GM18909 (cell line): ENCODE data around the gene OSBPL9.
"Not testable (repeated sequence)": the region's sequence is repeated elsewhere in the genome, so short reads cannot be mapped to it uniquely, and the experiment has no call there.

ENCODE experiments used
- ATAC-seq: cut with Tn5 transposase; IDR thresholded peaks from one replicate; pipeline ENCODE4 v1.9.1; 2021; ENCODE audit warnings: mild to moderate bottlenecking; ENCODE audit not compliant: unreplicated experiment, poor library complexity

Gene OSBPL9

GRCh38 chr1:51635615-51636014, 18.7 kb downstream of the OSBPL9 start:
- no peak for ATAC-seq

- ATAC-seq, result no peak
Measured at GRCh38 chr1:51636191-51636590, 19.3 kb downstream of the OSBPL9 start.

- ATAC-seq, result no peak
Measured at GRCh38 chr1:51636764-51637522, 20.1 kb downstream of the OSBPL9 start.

- ATAC-seq, result no peak
Measured at GRCh38 chr1:51638350-51638749, 21.5 kb downstream of the OSBPL9 start.

GRCh38 chr1:51639694-51640093, 22.8 kb downstream of the OSBPL9 start:
- no peak for ATAC-seq

- ATAC-seq, result no peak
Measured at GRCh38 chr1:51641096-51641495, 24.2 kb downstream of the OSBPL9 start.

- no peak for ATAC-seq
Measured at GRCh38 chr1:51642739-51643142, 25.8 kb downstream of the OSBPL9 start.

- ATAC-seq, result no peak
Measured at GRCh38 chr1:51643362-51643761, 26.5 kb downstream of the OSBPL9 start.

- ATAC-seq, result no peak
Measured at GRCh38 chr1:51644020-51644419, 27.1 kb downstream of the OSBPL9 start.

- no peak for ATAC-seq
Measured at GRCh38 chr1:51644533-51645197, 27.8 kb downstream of the OSBPL9 start.

GRCh38 chr1:51646592-51646991, 29.7 kb downstream of the OSBPL9 start:
- not testable (repeated sequence) for ATAC-seq

DNA sequence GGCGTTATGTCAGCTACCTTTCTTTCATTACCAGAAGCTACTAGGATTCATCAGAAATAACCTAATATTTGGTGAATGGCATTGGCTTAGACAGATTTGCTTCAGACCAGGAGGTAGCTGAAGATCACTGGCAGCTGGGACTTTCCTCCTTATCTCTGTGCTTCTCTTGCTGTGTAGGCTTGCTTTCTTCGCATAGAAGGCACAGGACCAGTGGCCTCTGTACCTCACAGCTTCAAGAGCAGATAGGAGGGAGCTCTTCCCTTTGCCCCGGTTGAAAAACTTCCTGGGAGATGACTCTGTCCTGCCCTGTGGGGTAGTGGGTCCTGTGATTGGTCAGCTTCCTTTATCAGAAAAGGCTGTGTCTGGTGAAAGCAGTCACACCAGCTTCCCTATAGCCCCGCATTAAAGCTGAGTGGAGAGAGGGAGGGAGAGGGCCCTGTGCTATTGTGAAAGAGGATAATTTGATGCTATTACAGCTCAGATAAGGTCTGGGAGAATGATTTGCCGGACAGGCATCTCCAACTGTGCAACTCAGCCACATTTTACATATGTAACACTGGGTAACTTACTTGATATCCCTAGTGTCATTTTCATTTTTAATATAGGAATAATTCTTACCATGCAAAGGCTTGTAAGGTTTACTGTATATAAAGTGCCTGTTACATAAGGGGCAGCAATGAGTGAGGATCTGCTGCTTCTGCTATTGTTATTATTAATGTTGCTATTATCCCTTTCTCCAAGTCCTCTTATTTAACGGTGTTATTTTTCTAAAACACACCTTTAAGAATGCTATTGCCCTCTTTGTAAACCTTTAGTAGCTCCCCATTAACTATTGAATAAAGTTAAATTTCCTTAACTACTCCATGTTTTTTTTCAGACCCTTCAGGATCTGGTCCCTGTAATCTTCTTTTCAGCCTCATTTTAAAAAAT, 31.6 kb downstream of the OSBPL9 start:
- no peak for ATAC-seq

DNA sequence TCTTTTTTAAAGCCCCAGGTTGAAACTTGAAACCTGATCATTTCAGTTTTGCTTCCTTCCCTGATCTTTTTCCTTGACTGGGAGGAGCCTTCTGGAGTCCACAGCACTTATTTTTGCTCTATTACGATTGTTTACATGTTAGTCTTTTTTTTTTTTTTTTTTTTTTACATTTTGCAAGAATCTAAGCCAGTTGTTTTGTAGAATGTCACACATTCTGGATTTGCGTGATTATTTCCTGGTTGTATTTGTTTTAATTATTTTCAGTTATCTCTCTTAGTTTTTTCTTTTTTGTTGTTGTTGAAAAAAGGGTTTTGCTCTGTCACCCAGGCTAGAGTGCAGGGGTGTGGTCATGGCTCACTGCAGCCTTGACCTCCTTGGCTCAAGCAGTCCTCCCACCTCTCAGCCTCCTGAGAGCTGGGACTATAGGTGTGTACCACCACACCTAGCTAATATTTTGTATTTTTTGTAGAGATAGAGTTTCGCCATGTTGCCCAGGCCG, 32.8 kb downstream of the OSBPL9 start:
- ATAC-seq, result no peak

GRCh38 chr1:51650198-51650597, 33.3 kb downstream of the OSBPL9 start:
- ATAC-seq, result no peak

DNA sequence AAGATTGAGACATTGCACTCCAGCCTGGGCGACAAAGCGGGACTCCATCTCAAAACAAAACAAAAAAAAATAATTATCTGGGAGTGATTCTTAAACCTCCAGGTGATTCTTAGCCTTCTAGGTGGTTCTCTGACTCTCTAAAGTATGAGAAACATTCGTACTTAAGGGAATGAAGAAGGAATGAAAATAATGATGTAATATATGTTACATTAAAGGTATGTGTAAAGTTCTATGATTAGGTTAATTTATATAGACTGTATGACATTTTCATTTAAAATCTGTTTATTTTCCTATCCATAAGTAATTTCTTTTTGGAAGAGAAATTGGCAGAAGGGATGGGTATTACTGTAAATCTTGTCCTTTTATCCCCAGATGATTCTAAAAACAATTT, 34.7 kb downstream of the OSBPL9 start:
- no peak for ATAC-seq

GRCh38 chr1:51652599-51652998, 35.7 kb downstream of the OSBPL9 start:
- no peak for ATAC-seq

DNA sequence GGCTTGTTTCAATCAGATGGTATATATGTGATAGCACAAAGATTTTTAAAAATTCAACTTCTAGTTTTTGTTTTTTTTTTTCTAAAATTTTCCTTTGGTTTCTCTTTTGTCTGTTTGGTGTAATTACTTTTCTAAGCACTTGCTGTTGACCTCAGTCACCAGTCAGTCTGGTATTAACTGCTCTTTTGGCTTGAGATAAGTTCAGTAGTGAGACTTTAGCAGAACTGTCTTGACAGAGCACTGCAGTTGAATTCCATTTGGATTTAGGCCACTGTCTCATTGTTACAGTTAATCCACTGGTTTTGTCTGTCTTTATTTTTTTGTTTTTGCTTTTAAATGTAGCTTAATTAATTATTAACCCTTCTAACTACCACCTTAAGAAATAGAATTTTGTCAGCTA, 36.2 kb downstream of the OSBPL9 start:
- no peak for ATAC-seq

DNA sequence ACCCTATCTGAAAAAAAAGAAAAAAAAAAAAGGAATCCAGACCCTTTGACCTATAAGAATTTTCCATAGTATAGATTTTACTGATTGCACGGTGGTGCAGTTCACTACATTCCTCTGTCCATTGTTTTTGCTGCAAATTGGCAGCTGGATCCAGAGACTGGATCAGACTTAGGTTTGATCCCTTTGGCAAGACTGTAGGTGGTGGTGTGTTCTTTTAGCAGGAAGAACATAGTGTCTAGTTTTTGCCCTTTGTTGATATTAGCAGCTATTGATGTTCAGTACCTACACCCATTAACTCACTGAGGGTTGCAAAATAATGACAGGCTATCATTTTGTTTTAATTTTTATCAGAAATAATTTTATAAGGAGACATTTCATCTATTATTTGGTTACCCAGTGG, 37.1 kb downstream of the OSBPL9 start:
- ATAC-seq, result no peak

DNA sequence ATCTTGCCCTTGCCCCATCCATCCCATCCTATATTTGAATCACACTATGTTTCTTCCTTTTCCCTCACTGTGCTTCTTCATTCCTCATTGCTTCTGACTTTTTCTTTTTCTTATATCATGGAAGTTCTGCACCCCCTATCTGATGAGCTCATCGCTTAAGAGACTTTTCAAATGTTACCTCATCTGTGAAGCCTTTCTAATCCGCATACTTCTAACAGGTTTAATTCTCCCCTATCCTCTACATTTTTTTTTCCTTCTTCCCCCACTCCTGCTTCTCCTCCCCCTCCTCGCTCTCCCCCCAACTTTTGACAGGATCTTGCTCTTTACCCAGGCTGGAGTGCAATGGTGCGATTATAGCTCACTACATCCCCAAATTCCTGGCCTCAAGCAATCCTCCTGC, 39.5 kb downstream of the OSBPL9 start:
- no peak for ATAC-seq

DNA sequence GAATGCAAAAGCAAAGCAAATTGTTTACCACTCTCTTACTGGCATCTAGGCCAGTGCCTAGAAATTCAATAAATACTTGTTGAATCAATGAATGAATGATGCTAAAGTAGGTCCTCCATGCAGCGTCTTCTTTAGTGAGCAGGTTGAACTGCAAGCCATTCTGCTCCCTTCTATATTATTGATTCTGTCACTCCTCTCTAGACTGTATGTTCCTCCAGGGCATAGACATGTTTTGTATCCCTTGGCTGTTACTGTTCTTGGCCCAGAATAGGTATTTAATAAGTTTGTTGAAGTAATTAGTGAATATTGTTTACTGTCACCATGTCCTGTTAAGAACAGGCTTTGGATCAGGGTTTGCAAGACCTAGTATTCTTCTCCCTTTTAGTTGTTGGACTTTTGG, 43.7 kb downstream of the OSBPL9 start:
- ATAC-seq, result no peak

DNA sequence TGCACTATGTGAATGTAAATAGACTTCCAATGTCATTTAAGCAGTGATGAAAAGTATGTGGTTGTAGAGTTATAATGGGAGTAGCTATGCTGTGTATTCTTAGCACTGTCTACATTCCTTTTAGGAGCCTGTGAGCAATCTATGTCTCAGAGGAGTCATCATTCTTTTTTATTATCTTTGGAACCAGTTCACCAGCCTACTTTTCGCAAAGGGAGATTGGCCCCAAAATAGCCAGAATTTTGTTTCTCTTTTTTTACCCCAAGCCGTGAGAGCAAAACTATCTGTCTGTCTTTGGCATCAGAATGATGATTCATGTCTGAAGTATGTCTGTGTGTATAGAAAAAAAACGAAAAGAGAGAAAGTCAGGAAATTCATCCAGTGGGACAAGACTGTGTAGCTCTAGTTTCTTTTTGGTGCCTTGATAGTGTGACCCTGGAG, 44.2 kb downstream of the OSBPL9 start:
- no peak for ATAC-seq
